Mucosa of rectum (tissue), 2 donors: ENCODE data around the gene FKBP6.
A peak's percentile ranks its signal among the peaks of the same experiment; 100 is the strongest.
"Not testable (repeated sequence)": the region's sequence is repeated elsewhere in the genome, so short reads cannot be mapped to it uniquely, and the experiment has no call there.

Experiments used
- H3K27ac ChIP-seq, 2 donors: one replicate each; pipeline ENCODE4 v1.7.0; 2013; ENCODE audit warnings: inconsistent platforms in 2 of 2, low read depth in 2 of 2, low read length in 2 of 2
- H3K27me3 ChIP-seq, 2 donors: one replicate each; pipeline ENCODE4 v1.7.0; 2013; ENCODE audit warnings: low read length in 2 of 2; ENCODE audit not compliant: control insufficient read depth in 2 of 2, insufficient read depth in 2 of 2
- H3K36me3 ChIP-seq, 2 donors: one replicate each; pipeline ENCODE4 v1.7.0; 2013; ENCODE audit warnings: low read length in 2 of 2; ENCODE audit not compliant: control insufficient read depth in 2 of 2, insufficient read depth in 2 of 2
- H3K4me1 ChIP-seq, 2 donors: one replicate each; pipeline ENCODE4 v1.7.0; 2013; ENCODE audit warnings: low read length in 2 of 2, mild to moderate bottlenecking in 1 of 2; ENCODE audit not compliant: control insufficient read depth in 2 of 2, insufficient read depth in 2 of 2
- H3K4me3 ChIP-seq, 2 donors: one replicate each; pipeline ENCODE4 v1.7.0; 2013; ENCODE audit warnings: low read length in 2 of 2
- H3K9ac ChIP-seq, 2 donors: one replicate each; pipeline ENCODE4 v1.7.0; 2013; ENCODE audit warnings: low read length in 2 of 2, low read depth in 1 of 2, mild to moderate bottlenecking in 1 of 2
- H3K9me3 ChIP-seq, 2 donors: one replicate each; pipeline ENCODE4 v1.7.0; 2013; ENCODE audit warnings: low read length in 2 of 2; ENCODE audit not compliant: control insufficient read depth in 2 of 2
- donor health status: healthy.
- donor health status: Normal muscosa, but diverticular disease.

The FKBP6 gene

DNA sequence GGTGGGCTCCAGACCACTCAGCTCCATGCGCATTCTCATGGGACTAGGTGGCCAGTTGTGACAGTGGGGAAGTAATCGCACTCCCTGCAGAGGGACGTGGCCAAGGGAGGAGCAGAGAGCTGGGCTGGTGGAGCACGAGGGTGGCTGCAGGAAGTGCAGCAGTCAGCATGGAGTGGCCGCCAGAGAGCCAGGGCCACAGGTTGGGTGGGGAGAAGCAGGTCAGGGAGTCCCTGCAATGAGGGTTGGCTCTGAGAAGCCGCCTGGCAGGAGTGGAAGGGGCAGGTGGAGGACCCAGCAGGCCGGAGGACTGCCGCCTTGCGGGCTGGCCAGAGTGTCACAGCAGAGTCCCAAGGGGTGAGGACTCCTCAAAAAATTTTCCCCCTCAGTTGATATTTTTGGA is 26.2 kb downstream of the FKBP6 start:
- Histone ChIP-seq H3K4me1 (peaks cover 0 to 8% of the 10 kb centered on the region in 2 donors), H3K27me3 (peaks cover 0 to 9% of the 10 kb centered on the region in 2 donors), H3K9me3 (peaks cover 0 to 4% of the 10 kb centered on the region in 2 donors), H3K9ac (no peak overlapping the region), H3K27ac (no peak overlapping the region), H3K4me3 (no peak overlapping the region), H3K36me3 (no peaks in the 10 kb centered on the region)

- H3K4me1 ChIP-seq = peaks cover 0 to 8% of the 10 kb centered on the region in 2 donors
- H3K27ac ChIP-seq = no peak overlapping the region
- H3K9me3 ChIP-seq = peaks cover 0 to 4% of the 10 kb centered on the region in 2 donors
- H3K27me3 ChIP-seq = peaks cover 0 to 11% of the 10 kb centered on the region in 2 donors
- no peak overlapping the region for H3K9ac ChIP-seq
- no peaks in the 10 kb centered on the region for H3K36me3 ChIP-seq
- H3K4me3 ChIP-seq = no peak overlapping the region
Observed at GRCh38 chr7:73354821-73355220, 26.9 kb downstream of the FKBP6 start.

- Histone ChIP-seq H3K36me3 (no peaks in the 10 kb centered on the region), H3K9me3 (peaks cover 0 to 4% of the 10 kb centered on the region in 2 donors), H3K27me3 (peaks cover 0 to 11% of the 10 kb centered on the region in 2 donors), H3K27ac (no peak overlapping the region), H3K4me3 (no peak overlapping the region), H3K9ac (no peak overlapping the region), H3K4me1 (peaks cover 0 to 8% of the 10 kb centered on the region in 2 donors)
Observed at GRCh38 chr7:73356159-73356558, 28.2 kb downstream of the FKBP6 start.

GRCh38 chr7:73358590-73359275 is 30.8 kb downstream of the FKBP6 start:
- no peak overlapping the region for H3K27ac ChIP-seq
- peaks cover 0 to 11% of the 10 kb centered on the region in 2 donors for H3K27me3 ChIP-seq
- H3K9me3 ChIP-seq = no peaks in the 10 kb centered on the region
- peak overlapping the region in 1 of 2 donors; percentile 65 for H3K4me3 ChIP-seq
- H3K9ac ChIP-seq = no peak overlapping the region
- peaks cover 0 to 8% of the 10 kb centered on the region in 2 donors for H3K4me1 ChIP-seq
- H3K36me3 ChIP-seq = no peaks in the 10 kb centered on the region

GRCh38 chr7:73359306-73359705 is 31.3 kb downstream of the FKBP6 start:
- no peaks in the 10 kb centered on the region for H3K36me3 ChIP-seq
- H3K9ac ChIP-seq = no peak overlapping the region
- H3K27ac ChIP-seq = no peak overlapping the region
- no peaks in the 10 kb centered on the region for H3K9me3 ChIP-seq
- peaks cover 0 to 8% of the 10 kb centered on the region in 2 donors for H3K4me1 ChIP-seq
- H3K27me3 ChIP-seq = peaks cover 0 to 11% of the 10 kb centered on the region in 2 donors
- H3K4me3 ChIP-seq = no peak overlapping the region

GRCh38 chr7:73359746-73360375 is 31.9 kb downstream of the FKBP6 start:
- no peaks in the 10 kb centered on the region for H3K9me3 ChIP-seq
- H3K4me3 ChIP-seq = no peak overlapping the region
- H3K9ac ChIP-seq = no peak overlapping the region
- H3K36me3 ChIP-seq = no peaks in the 10 kb centered on the region
- peaks cover 0 to 8% of the 10 kb centered on the region in 2 donors for H3K4me1 ChIP-seq
- peaks cover 0 to 11% of the 10 kb centered on the region in 2 donors for H3K27me3 ChIP-seq
- no peak overlapping the region for H3K27ac ChIP-seq

DNA sequence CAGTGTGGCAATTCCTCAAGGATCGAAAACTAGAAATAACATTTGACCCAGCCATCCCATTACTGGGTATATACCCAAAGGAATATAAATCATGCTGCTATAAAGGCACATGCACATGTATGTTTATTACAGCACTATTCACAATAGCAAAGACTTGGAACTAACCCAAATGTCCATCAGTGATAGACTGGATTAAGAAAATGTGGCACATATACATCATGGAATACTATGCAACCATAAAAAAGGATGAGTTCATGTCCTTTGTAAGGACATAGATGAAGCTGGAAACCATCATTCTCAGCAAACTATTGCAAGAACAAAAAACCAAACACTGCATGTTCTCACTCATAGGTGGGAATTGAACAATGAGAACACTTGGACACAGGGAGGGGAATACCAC is 32.6 kb downstream of the FKBP6 start:
- not testable (repeated sequence) for H3K36me3 ChIP-seq, H3K9ac ChIP-seq, H3K9me3 ChIP-seq, H3K4me3 ChIP-seq, H3K4me1 ChIP-seq, H3K27ac ChIP-seq
- peaks cover 0 to 11% of the 10 kb centered on the region in 2 donors for H3K27me3 ChIP-seq

- Histone ChIP-seq H3K27ac (no peak overlapping the region), H3K9me3 (no peaks in the 10 kb centered on the region), H3K9ac (no peak overlapping the region), H3K4me1 (peaks cover 0 to 3% of the 10 kb centered on the region in 2 donors), H3K36me3 (no peaks in the 10 kb centered on the region), H3K27me3 (peaks cover 0 to 3% of the 10 kb centered on the region in 2 donors), H3K4me3 (no peak overlapping the region)
Observed at GRCh38 chr7:73363225-73364005, 35.5 kb downstream of the FKBP6 start.

DNA sequence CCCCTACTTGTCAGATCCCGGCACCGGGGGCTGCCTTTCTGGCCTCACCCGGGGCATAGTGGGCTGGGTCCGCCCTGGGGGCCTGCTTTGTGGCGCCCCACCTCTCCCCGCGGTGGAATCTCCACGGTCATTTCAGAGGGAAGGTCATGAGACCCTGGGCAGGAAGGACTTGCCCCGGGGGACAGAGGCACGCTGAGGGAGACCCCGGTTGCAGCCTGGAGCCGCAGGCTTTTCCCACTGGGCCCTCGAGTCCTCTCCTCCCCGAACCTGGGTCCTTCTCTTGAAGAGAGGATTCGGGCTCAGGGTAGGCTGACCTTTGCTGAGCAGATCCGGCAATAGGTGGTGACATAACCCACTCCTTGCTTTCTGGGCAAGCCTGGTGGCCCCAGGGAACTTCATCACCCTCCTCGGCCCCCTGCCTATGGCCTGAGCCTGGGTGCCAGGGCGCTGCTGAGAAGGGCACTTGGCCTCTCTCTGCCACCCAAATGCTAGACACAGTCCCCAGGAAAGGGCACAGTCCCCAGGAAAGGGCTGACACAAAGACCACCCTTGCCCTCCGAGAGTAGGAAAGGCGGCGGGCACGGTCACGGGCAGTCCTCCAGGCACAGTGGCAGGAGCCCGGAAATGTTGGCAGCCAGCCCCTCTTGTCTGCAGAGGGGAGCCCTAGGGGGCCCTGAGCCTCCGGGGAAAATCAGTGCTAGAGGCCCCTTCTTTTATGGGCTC is 36.2 kb downstream of the FKBP6 start:
- Histone ChIP-seq H3K27me3 (peaks cover 0 to 2% of the 10 kb centered on the region in 2 donors), H3K4me1 (no peaks in the 10 kb centered on the region), H3K9me3 (no peaks in the 10 kb centered on the region), H3K36me3 (no peaks in the 10 kb centered on the region), H3K27ac (no peak overlapping the region), H3K9ac (no peak overlapping the region), H3K4me3 (no peak overlapping the region)
